K562 (cell line): ENCODE measurements around the gene USP15. TPM values are rescaled to one million over a fixed set of nuclear protein-coding genes. Genes with fewer than 3 reads are reported as not detected.

Source experiments
- ATAC-seq: fragments of 200-7000 bp; cut with Tn5 transposase; 3 replicates; pipeline ENCODE4 v1.9.1; 2020; ENCODE audit warnings: moderate library complexity
- BruUV-seq: library from RNA; stranded (reverse); fragments of 400-500 nt; replicated peaks from 2 replicates; lab custom pipeline; 2021; lab: Mats Ljungman, UMichigan
- CTCF ChIA-PET: fragments of 300-600 bp; formaldehyde crosslinking; extraction: SDS; loops from one replicate; lab custom pipeline; 2021; ENCODE audit warnings: low intra/inter-chr PET ratio; lab: Yijun Ruan, JAX
- POLR2A ChIA-PET: fragments of 300-600, 350-650 bp; sonication (Branson Sonifier 250); formaldehyde crosslinking; extraction: SDS; loops from one replicate; lab custom pipeline; 2021; ENCODE audit warnings: antibody characterized with exemption, inconsistent platforms; lab: Yijun Ruan, JAX
- DNase-seq, 4 experiments: peaks; one replicate each; pipeline versions ENCODE4 v3.0.0 to v3.0.0-alpha.2; 2011 to 2018; ENCODE audit warnings: low spot score in 3 of 4, mixed read lengths in 3 of 4; ENCODE audit errors: extremely low read depth in 1 of 4
- FAIRE-seq: peaks from 2 replicates; lab custom pipeline; 2011; peaks lifted over from hg19 to GRCh38; lab: Jason Lieb, UNC
- H2AFZ ChIP-seq: 2 replicates; pipeline ENCODE4 v1.6.0; 2011; ENCODE audit warnings: low read depth, low read length, control low read depth, inconsistent platforms
- H3K27ac ChIP-seq: fragments of 200-600 bp; 3 replicates; pipeline ENCODE4 v1.8.0; 2011; ENCODE audit warnings: low read depth, mild to moderate bottlenecking, control low read depth, inconsistent platforms, low read length, moderate library complexity, mixed read lengths; ENCODE audit errors: extremely low read depth
- H3K27me3 ChIP-seq, 2 experiments: fragments of 300-600 bp in 1 of 2; 2 replicates in 1 of 2; 3 replicates in 1 of 2; pipeline versions ENCODE4 v1.6.0 to v1.8.0; 2011; ENCODE audit warnings: inconsistent platforms in 2 of 2, low read length in 2 of 2, mild to moderate bottlenecking in 1 of 2, mixed read lengths in 1 of 2, moderate library complexity in 1 of 2; ENCODE audit not compliant: control insufficient read depth in 2 of 2, insufficient read depth in 2 of 2
- H3K36me3 ChIP-seq: fragments of 300-600 bp; 3 replicates; pipeline ENCODE4 v1.8.0; 2011; ENCODE audit warnings: mild to moderate bottlenecking, low read length, inconsistent platforms; ENCODE audit not compliant: control insufficient read depth, insufficient read depth
- H3K4me1 ChIP-seq, 2 experiments: fragments of 200-600 bp in 1 of 2; replicated peaks in 1 of 2; 2 replicates in 1 of 2; 3 replicates in 1 of 2; pipeline versions ENCODE4 v1.5.1 to v1.8.0; 2011; ENCODE audit warnings: inconsistent platforms in 2 of 2, low read length in 2 of 2, mild to moderate bottlenecking in 1 of 2, mixed read lengths in 1 of 2, moderate library complexity in 1 of 2; ENCODE audit not compliant: control insufficient read depth in 2 of 2, insufficient read depth in 2 of 2
- H3K4me2 ChIP-seq: 2 replicates; pipeline ENCODE4 v1.6.1; 2011; ENCODE audit warnings: low read length, control low read depth, inconsistent platforms, mixed read lengths; ENCODE audit not compliant: insufficient read depth
- H3K4me3 ChIP-seq: fragments of 200-600 bp; sonication (generic), shearing (Covaris generic); 2 replicates; pipeline ENCODE4 v1.5.1; 2016; ENCODE audit warnings: control low read depth, inconsistent platforms
- H3K79me2 ChIP-seq: fragments of 200-600 bp; 3 replicates; pipeline ENCODE4 v1.8.0; 2011; ENCODE audit warnings: low read length, inconsistent platforms; ENCODE audit not compliant: control insufficient read depth, insufficient read depth
- H3K9ac ChIP-seq, 2 experiments: 2 replicates each; pipeline versions ENCODE4 v1.6.0 to v1.6.1; 2011; ENCODE audit warnings: low read depth in 2 of 2, low read length in 2 of 2, control low read depth in 1 of 2, inconsistent platforms in 1 of 2, mild to moderate bottlenecking in 1 of 2, mixed read lengths in 1 of 2; ENCODE audit not compliant: insufficient read depth in 1 of 2
- H3K9me1 ChIP-seq: one replicate; pipeline ENCODE4 v1.6.0; 2011; ENCODE audit warnings: inconsistent platforms, mild to moderate bottlenecking, low read length, moderate library complexity; ENCODE audit not compliant: control insufficient read depth, insufficient read depth
- H3K9me3 ChIP-seq: replicated peaks from 2 replicates; pipeline ENCODE4 v1.5.1; 2011; ENCODE audit warnings: low read depth, low read length, inconsistent platforms; ENCODE audit not compliant: control insufficient read depth, insufficient read depth
- H4K20me1 ChIP-seq: replicated peaks from 2 replicates; pipeline ENCODE4 v1.6.1; 2011; ENCODE audit warnings: low read length, inconsistent platforms, mixed read lengths; ENCODE audit not compliant: control insufficient read depth, insufficient read depth
- MITF ChIP-seq: IDR thresholded peaks from 2 replicates; pipeline ENCODE4 v1.6.1; 2014; ENCODE audit warnings: antibody characterized with exemption
- POLR2A ChIP-seq: fragments of 450-650 bp; conservative IDR thresholded peaks from 2 replicates; pipeline ENCODE4 v1.6.1; 2016
- RBM22 ChIP-seq: fragments of 200-400 bp; formaldehyde crosslinking; IDR thresholded peaks from 2 replicates; pipeline ENCODE4 v1.6.1; 2018; ENCODE audit warnings: low read length, low read depth; ENCODE audit not compliant: poor library complexity, severe bottlenecking
- TEAD1 ChIP-seq, 2 experiments: fragments of 450-650 bp in 1 of 2; sonication (generic) in 1 of 2; formaldehyde crosslinking; IDR thresholded peaks; 2 replicates each; pipeline versions ENCODE4 v1.4.0 to v1.8.0; 2020 to 2022; ENCODE audit warnings: mild to moderate bottlenecking in 2 of 2, missing genetic modification reagents in 1 of 2
- ZC3H11A ChIP-seq: IDR thresholded peaks from 2 replicates; pipeline ENCODE4 v1.6.1; 2012; ENCODE audit warnings: low read depth, low read length, improper control_type of control experiment
- ZNF764 ChIP-seq: fragments of 250-450 bp; sonication (Bioruptor Pico); IDR thresholded peaks from 2 replicates; pipeline ENCODE4 v1.4.0; 2020; ENCODE audit warnings: low read depth, mild to moderate bottlenecking, moderate library complexity
- WGBS: fragments of 100-300 bp; shearing (Covaris generic); methylation state at CpG from one replicate; pipeline ENCODE4 v1.1.6; 2016; ENCODE audit warnings: low coverage, mixed read lengths; ENCODE audit not compliant: insufficient coverage; ENCODE audit errors: missing lambda C conversion rate; 5-methylcytosine and 5-hydroxymethylcytosine counted together
- in situ Hi-C: fragments of 300-500 bp; cut with MboI; formaldehyde crosslinking; loops from 4 replicates; pipeline ENCODE4 v1.15.0; 2018; ENCODE audit warnings: inconsistent platforms, mixed read lengths
- intact Hi-C: fragments of 100-400 bp; cut with micrococcal nuclease; formaldehyde crosslinking; loops from 2 replicates; pipeline ENCODE4 v1.14.2; 2022
- polyA plus RNA-seq, 8 experiments: library from polyadenylated mRNA; depleted of rRNA in 4 of 8; stranded (reverse) in 5 of 8; unstranded in 3 of 8; fragments of >200 nt; fragmentation: Nextera tagmentation in 2 of 8; fragmentation: Illumina TruSeq in 1 of 8; extraction: Ambion mirVana in 2 of 8; extraction: Trizol in 1 of 8; gene quantifications; 2 replicates each; pipeline versions ENCODE4 v1.2.1 to v1.2.3, GENCODE V29; 2011 to 2014; ENCODE audit warnings: inconsistent platforms in 1 of 8, missing spikeins in 1 of 8
- total RNA-seq, 7 experiments: library from RNA; depleted of rRNA in 6 of 7; stranded (reverse); fragments of >200 nt in 6 of 7; fragmentation: Illumina TruSeq in 2 of 7; extraction: Trizol in 2 of 7; gene quantifications; 2 replicates each; pipeline versions ENCODE4 v1.2.1 to v1.2.3, GENCODE V29; 2011 to 2021; ENCODE audit warnings: low replicate concordance in 1 of 7

The USP15 gene
- total and polyA plus RNA-seq, 9 of the 15 experiments (the other 6 are each of a cell fraction or from before 2014, with no cell fraction given): 140 to 272 (median 182) TPM

GRCh38 chr12:62331306-62331705 is 71.1 kb downstream of the USP15 start:
- H3K4me1 ChIP-seq: no peaks in the 10 kb centered on the region
- H3K36me3 ChIP-seq: peaks cover 88% of the 10 kb centered on the region
- BruUV-seq: no TSS peak
- H3K9me1 ChIP-seq: no peaks in the 10 kb centered on the region
- H3K79me2 ChIP-seq: peaks cover 88% of the 10 kb centered on the region
- POLR2A ChIA-PET: interaction anchor here (1.1 to 2.4 kb wide), 2 partner anchors 9 to 34 kb away, joined by 3 to 7 read pairs; no protein-coding TSS in a partner anchor
- H4K20me1 ChIP-seq: no peaks in the 10 kb centered on the region
- H2AFZ ChIP-seq: no peak overlapping the region
- FAIRE-seq (no peak), ATAC-seq (no peak), DNase-seq (no peak)
- intact Hi-C loops: no loop called here
- no peak overlapping the region for H3K9ac ChIP-seq
- H3K9me3 ChIP-seq: no peaks in the 10 kb centered on the region
- CTCF ChIA-PET: no interaction called here
- peak; percentile 24 for TF ChIP-seq RBM22
- no peak for TF ChIP-seq MITF
- H3K27me3 ChIP-seq: no peaks in the 10 kb centered on the region
- H3K4me2 ChIP-seq: no peak overlapping the region
- no peak overlapping the region for H3K4me3 ChIP-seq
- 88% methylated on average over 1 of the region's 1 CpG for WGBS
- in situ Hi-C loops: no loop called here
- H3K27ac ChIP-seq: no peak overlapping the region

GRCh38 chr12:62332598-62332997 is 72.4 kb downstream of the USP15 start:
- Histone ChIP-seq H2AFZ (no peak overlapping the region), H3K9me1 (no peaks in the 10 kb centered on the region), H3K9me3 (0 out of 2 replicates have a peak, but pooled peaks cover 2% of the 10 kb centered on the region), H4K20me1 (no peaks in the 10 kb centered on the region), H3K4me1 (no peaks in the 10 kb centered on the region), H3K9ac (no peak overlapping the region), H3K27me3 (no peaks in the 10 kb centered on the region), H3K4me2 (no peak overlapping the region), H3K79me2 (peaks cover 95% of the 10 kb centered on the region), H3K36me3 (peaks cover 88% of the 10 kb centered on the region), H3K27ac (no peak overlapping the region), H3K4me3 (no peak overlapping the region)
- no TSS peak for BruUV-seq
- ChIA-PET CTCF (no interaction called here), POLR2A (interaction anchor here (0.7 to 2.4 kb wide), 2 partner anchors 11 to 1162 kb away, joined by 3 to 7 read pairs; no protein-coding TSS in a partner anchor)
- no peak for FAIRE-seq
- ATAC-seq: no peak
- TF ChIP-seq TEAD1 (CRISPR knock-in tag; IDR thresholded peaks at IDR 0.05) (no peak), ZC3H11A (no peak), ZNF764 (no peak), POLR2A (0 out of 2 replicates have a peak, but pooled peaks have one; percentile 3)
- in situ Hi-C loops: no loop called here
- no peak for DNase-seq
- 100% methylated on average over 1 of the region's 1 CpG for WGBS
- intact Hi-C loops: no loop called here
